H9 (cell line): ENCODE measurements around the gene PCDH9. TPM values are rescaled to one million over a fixed set of nuclear protein-coding genes. Genes with fewer than 3 reads are reported as not detected.

Experiments
- DNase-seq: peaks from one replicate; pipeline ENCODE4 v3.0.0-alpha.2; 2017
- H2AFZ ChIP-seq: one replicate; pipeline ENCODE4 v1.6.1; 2013; ENCODE audit warnings: mild to moderate bottlenecking, low read length, control low read depth, moderate library complexity
- H2AK5ac ChIP-seq: 2 replicates; pipeline ENCODE4 v1.6.1; 2013; ENCODE audit warnings: low read length, control low read depth, mixed read lengths; ENCODE audit not compliant: insufficient read length
- H2BK120ac ChIP-seq: one replicate; pipeline ENCODE4 v1.6.1; 2013; ENCODE audit warnings: low read depth, mild to moderate bottlenecking, low read length, control low read depth, inconsistent platforms; ENCODE audit not compliant: poor library complexity, severe bottlenecking
- H2BK12ac ChIP-seq: 2 replicates; pipeline ENCODE4 v1.6.1; 2013; ENCODE audit warnings: low read length, control low read depth, mixed read lengths, low read depth; ENCODE audit not compliant: insufficient read length
- H2BK15ac ChIP-seq: 2 replicates; pipeline ENCODE4 v1.6.1; 2013; ENCODE audit warnings: low read depth, low read length, control low read depth
- H2BK20ac ChIP-seq: one replicate; pipeline ENCODE4 v1.6.1; 2013; ENCODE audit warnings: low read depth, mild to moderate bottlenecking, low read length, control low read depth, inconsistent platforms; ENCODE audit not compliant: poor library complexity, severe bottlenecking
- H2BK5ac ChIP-seq: 2 replicates; pipeline ENCODE4 v1.6.1; 2013; ENCODE audit warnings: low read length, control low read depth, mixed read lengths; ENCODE audit not compliant: insufficient read length
- H3K14ac ChIP-seq: 2 replicates; pipeline ENCODE4 v1.6.1; 2013; ENCODE audit warnings: low read length, control low read depth; ENCODE audit not compliant: insufficient read depth
- H3K18ac ChIP-seq: 2 replicates; pipeline ENCODE4 v1.6.1; 2013; ENCODE audit warnings: low read depth, mild to moderate bottlenecking, mixed read lengths, low read length, control low read depth; ENCODE audit not compliant: insufficient read length
- H3K23ac ChIP-seq: 2 replicates; pipeline ENCODE4 v1.6.1; 2013; ENCODE audit warnings: low read length, control low read depth, mixed read lengths, low read depth; ENCODE audit not compliant: insufficient read length
- H3K23me2 ChIP-seq: 2 replicates; pipeline ENCODE4 v1.6.1; 2013; ENCODE audit warnings: low read depth, mild to moderate bottlenecking, mixed read lengths, low read length, control low read depth; ENCODE audit not compliant: insufficient read length, poor library complexity, severe bottlenecking
- H3K27ac ChIP-seq: 2 replicates; pipeline ENCODE4 v1.5.1; 2013; ENCODE audit warnings: low read length, control low read depth, mixed read lengths, low read depth; ENCODE audit not compliant: insufficient read length
- H3K27me3 ChIP-seq: 2 replicates; pipeline ENCODE4 v1.6.1; 2013; ENCODE audit warnings: low read length, control low read depth, inconsistent platforms; ENCODE audit not compliant: insufficient read depth
- H3K4ac ChIP-seq: 2 replicates; pipeline ENCODE4 v1.6.1; 2013; ENCODE audit warnings: low read depth, mild to moderate bottlenecking, control low read depth, inconsistent platforms, low read length, moderate library complexity
- H3K4me1 ChIP-seq: 2 replicates; pipeline ENCODE4 v1.6.1; 2013; ENCODE audit warnings: low read length, control low read depth, inconsistent platforms; ENCODE audit not compliant: insufficient read depth
- H3K4me2 ChIP-seq: 2 replicates; pipeline ENCODE4 v1.6.1; 2013; ENCODE audit warnings: low read length, control low read depth, mixed read lengths; ENCODE audit not compliant: insufficient read length, insufficient read depth
- H3K56ac ChIP-seq: 2 replicates; pipeline ENCODE4 v1.6.1; 2013; ENCODE audit warnings: low read depth, mild to moderate bottlenecking, mixed read lengths, low read length, control low read depth; ENCODE audit not compliant: insufficient read length
- H3K79me1 ChIP-seq: 2 replicates; pipeline ENCODE4 v1.6.1; 2013; ENCODE audit warnings: low read depth, mild to moderate bottlenecking, moderate library complexity, low read length, control low read depth, inconsistent platforms; ENCODE audit not compliant: insufficient read depth, poor library complexity, severe bottlenecking
- H3K79me2 ChIP-seq: 2 replicates; pipeline ENCODE4 v1.6.1; 2013; ENCODE audit warnings: low read length, control low read depth, inconsistent platforms; ENCODE audit not compliant: insufficient read depth
- H3K9ac ChIP-seq: 2 replicates; pipeline ENCODE4 v1.6.1; 2013; ENCODE audit warnings: low read length, control low read depth, mixed read lengths; ENCODE audit not compliant: insufficient read length; ENCODE audit errors: extremely low read depth
- H3K9me3 ChIP-seq: one replicate; pipeline ENCODE4 v1.6.1; 2013; ENCODE audit warnings: low read depth, low read length, inconsistent platforms; ENCODE audit not compliant: control insufficient read depth
- H3T11ph ChIP-seq: one replicate; pipeline ENCODE4 v1.6.1; 2013; ENCODE audit warnings: mild to moderate bottlenecking, low read length, control low read depth, inconsistent platforms
- H4K20me1 ChIP-seq: one replicate; pipeline ENCODE4 v1.6.1; 2013; ENCODE audit not compliant: control insufficient read depth, insufficient read length, insufficient read depth
- H4K5ac ChIP-seq: 2 replicates; pipeline ENCODE4 v1.6.1; 2013; ENCODE audit warnings: low read depth, mild to moderate bottlenecking, mixed read lengths, low read length, control low read depth; ENCODE audit not compliant: insufficient read length
- H4K8ac ChIP-seq: replicated peaks from 2 replicates; pipeline ENCODE4 v1.6.1; 2013; ENCODE audit warnings: low read length, control low read depth, mixed read lengths, low read depth; ENCODE audit not compliant: insufficient read length
- H4K91ac ChIP-seq: 2 replicates; pipeline ENCODE4 v1.6.1; 2013; ENCODE audit warnings: low read depth, mild to moderate bottlenecking, moderate library complexity, mixed read lengths, low read length, control low read depth; ENCODE audit not compliant: insufficient read length
- H3K27ac Mint-ChIP-seq, 3 experiments: 2 replicates in 2 of 3; 3 replicates in 1 of 3; pipeline ENCODE4 v1.8.0; 2020 to 2021; ENCODE audit warnings: mixed read lengths in 3 of 3, mild to moderate bottlenecking in 1 of 3, moderate library complexity in 1 of 3
- H3K27me3 Mint-ChIP-seq: 2 replicates; pipeline ENCODE4 v1.8.0; 2021; ENCODE audit warnings: low read depth, mild to moderate bottlenecking, moderate library complexity, mixed read lengths
- H3K36me3 Mint-ChIP-seq, 3 experiments: 2 replicates in 2 of 3; 3 replicates in 1 of 3; pipeline ENCODE4 v1.8.0; 2020 to 2021; ENCODE audit warnings: low read depth in 3 of 3, mixed read lengths in 3 of 3; ENCODE audit not compliant: insufficient read depth in 1 of 3
- H3K4me1 Mint-ChIP-seq, 2 experiments: 2 replicates each; pipeline ENCODE4 v1.8.0; 2020; ENCODE audit warnings: mixed read lengths in 2 of 2
- H3K4me3 Mint-ChIP-seq, 2 experiments: 2 replicates in 1 of 2; 3 replicates in 1 of 2; pipeline ENCODE4 v1.8.0; 2020 to 2021; ENCODE audit warnings: mild to moderate bottlenecking in 2 of 2, mixed read lengths in 2 of 2, moderate library complexity in 1 of 2
- H3K9me3 Mint-ChIP-seq, 2 experiments: 2 replicates in 1 of 2; 3 replicates in 1 of 2; pipeline ENCODE4 v1.8.0; 2020; ENCODE audit warnings: mild to moderate bottlenecking in 2 of 2, mixed read lengths in 2 of 2, moderate library complexity in 1 of 2
- WGBS: extraction: QIAGEN DNeasy Blood & Tissue Kit; methylation state at CpG from one replicate; pipeline ENCODE4 v1.1.7; 2013; ENCODE audit warnings: missing lambda C conversion rate, low lambda C conversion rate, mixed read lengths; ENCODE audit not compliant: insufficient read length; ENCODE audit errors: extremely low coverage; 5-methylcytosine and 5-hydroxymethylcytosine counted together
- total RNA-seq: library from RNA; stranded (reverse); gene quantifications from 2 replicates; pipeline ENCODE4 v1.2.1, GENCODE V29; 2021
- TF ChIP-seq, protein P1 (sequence below): fragments of 200-600 bp; sonication (generic); conservative IDR thresholded peaks from 3 replicates; pipeline ENCODE4 v1.8.0; 2021; ENCODE audit warnings: antibody characterized with exemption, mild to moderate bottlenecking

PCDH9 gene
- total RNA-seq, 1 experiment from 2014 or later = 0.11 TPM

DNA sequence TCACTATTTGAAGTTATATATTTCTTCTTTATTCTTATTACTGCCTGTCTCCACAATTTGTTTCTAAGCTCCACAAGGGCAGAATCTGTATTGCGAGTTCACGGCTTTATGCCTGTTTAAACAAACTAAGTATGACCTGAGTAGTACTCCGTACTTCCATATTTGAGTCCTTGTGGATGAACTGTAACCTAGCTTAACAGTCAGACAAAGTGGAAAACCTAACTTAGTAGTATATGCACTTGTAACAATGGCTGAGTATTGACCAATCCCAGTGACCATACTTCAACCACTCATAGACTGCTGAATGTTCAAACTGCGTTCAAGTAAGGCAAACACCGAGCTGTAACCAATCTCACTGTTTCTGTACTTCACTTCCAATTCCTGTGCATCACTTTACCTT is 292.7 kb downstream of the PCDH9 start:
- Histone ChIP-seq H2BK12ac (no peak overlapping the region), H3K23ac (no peak overlapping the region), H3K23me2 (no peaks in the 10 kb centered on the region), H3K4me2 (no peak overlapping the region), H3K4ac (no peak overlapping the region), H2AFZ (no peak overlapping the region), H4K20me1 (no peaks in the 10 kb centered on the region), H3K14ac (no peak overlapping the region), H3K56ac (no peak overlapping the region), H2AK5ac (no peak overlapping the region), H3T11ph (no peak overlapping the region), H4K8ac (no peak overlapping the region), H2BK20ac (no peak overlapping the region), H2BK120ac (no peak overlapping the region), H3K4me1 (no peaks in the 10 kb centered on the region), H4K91ac (no peak overlapping the region), H3K9ac (no peak overlapping the region), H3K18ac (no peak overlapping the region), H2BK15ac (no peak overlapping the region), H2BK5ac (no peak overlapping the region), H3K79me2 (no peaks in the 10 kb centered on the region), H4K5ac (no peak overlapping the region), H3K9me3 (no peaks in the 10 kb centered on the region), H3K79me1 (no peaks in the 10 kb centered on the region), H3K27me3 (no peaks in the 10 kb centered on the region), H3K27ac (no peak overlapping the region)
- H3K9me3 Mint-ChIP-seq = no peaks in the 10 kb centered on the region
- 0 out of 4 replicates have a peak, but pooled peaks cover 0 to 3% of the 10 kb centered on the region in 2 experiments for H3K4me1 Mint-ChIP-seq
- TF ChIP-seq, protein P1, sequence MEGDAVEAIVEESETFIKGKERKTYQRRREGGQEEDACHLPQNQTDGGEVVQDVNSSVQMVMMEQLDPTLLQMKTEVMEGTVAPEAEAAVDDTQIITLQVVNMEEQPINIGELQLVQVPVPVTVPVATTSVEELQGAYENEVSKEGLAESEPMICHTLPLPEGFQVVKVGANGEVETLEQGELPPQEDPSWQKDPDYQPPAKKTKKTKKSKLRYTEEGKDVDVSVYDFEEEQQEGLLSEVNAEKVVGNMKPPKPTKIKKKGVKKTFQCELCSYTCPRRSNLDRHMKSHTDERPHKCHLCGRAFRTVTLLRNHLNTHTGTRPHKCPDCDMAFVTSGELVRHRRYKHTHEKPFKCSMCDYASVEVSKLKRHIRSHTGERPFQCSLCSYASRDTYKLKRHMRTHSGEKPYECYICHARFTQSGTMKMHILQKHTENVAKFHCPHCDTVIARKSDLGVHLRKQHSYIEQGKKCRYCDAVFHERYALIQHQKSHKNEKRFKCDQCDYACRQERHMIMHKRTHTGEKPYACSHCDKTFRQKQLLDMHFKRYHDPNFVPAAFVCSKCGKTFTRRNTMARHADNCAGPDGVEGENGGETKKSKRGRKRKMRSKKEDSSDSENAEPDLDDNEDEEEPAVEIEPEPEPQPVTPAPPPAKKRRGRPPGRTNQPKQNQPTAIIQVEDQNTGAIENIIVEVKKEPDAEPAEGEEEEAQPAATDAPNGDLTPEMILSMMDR = no peak
- no peaks in the 10 kb centered on the region for H3K36me3 Mint-ChIP-seq
- DNase-seq = no peak
- no CpG with 5 or more reads among the region's 5 CpGs for WGBS
- H3K4me3 Mint-ChIP-seq = no peak overlapping the region
- no peaks in the 10 kb centered on the region for H3K27me3 Mint-ChIP-seq
- no peak overlapping the region for H3K27ac Mint-ChIP-seq
